MCF 10A (cell line): ENCODE results near the gene RABAC1. TPM values are rescaled to one million over a fixed set of nuclear protein-coding genes. Genes with fewer than 3 reads are reported as not detected.

Experiments used
- BruUV-seq: library from RNA; stranded (reverse); fragments of 400-500 nt; replicated peaks from 2 replicates; lab custom pipeline; 2021; lab: Mats Ljungman, UMichigan
- CTCF ChIA-PET: fragments of 300-600 bp; sonication (Branson Sonifier 250); formaldehyde crosslinking; extraction: SDS; loops from one replicate; lab custom pipeline; 2021; ENCODE audit warnings: antibody characterized with exemption, inconsistent platforms; lab: Yijun Ruan, JAX
- POLR2A ChIA-PET: fragments of 300-600, 350-650 bp; sonication (Branson Sonifier 250); formaldehyde crosslinking; extraction: SDS; loops from one replicate; lab custom pipeline; 2020; ENCODE audit warnings: antibody characterized with exemption, inconsistent platforms; lab: Yijun Ruan, JAX
- DNase-seq: peaks from one replicate; pipeline ENCODE4 v3.0.0-alpha.2; 2018; ENCODE audit not compliant: unreplicated experiment
- H3K27ac Mint-ChIP-seq: one replicate; pipeline ENCODE4 v1.8.0; 2022; ENCODE audit warnings: mild to moderate bottlenecking, low read depth, mixed read lengths; ENCODE audit not compliant: unreplicated experiment
- H3K27me3 Mint-ChIP-seq: one replicate; pipeline ENCODE4 v1.8.0; 2022; ENCODE audit warnings: mixed read lengths; ENCODE audit not compliant: insufficient read depth, unreplicated experiment
- H3K36me3 Mint-ChIP-seq: one replicate; pipeline ENCODE4 v1.8.0; 2022; ENCODE audit warnings: mild to moderate bottlenecking, moderate library complexity, mixed read lengths; ENCODE audit not compliant: insufficient read depth, unreplicated experiment
- H3K4me1 Mint-ChIP-seq: one replicate; pipeline ENCODE4 v1.8.0; 2022; ENCODE audit warnings: mixed read lengths; ENCODE audit not compliant: insufficient read depth, unreplicated experiment
- H3K4me3 Mint-ChIP-seq: one replicate; pipeline ENCODE4 v1.8.0; 2022; ENCODE audit warnings: mild to moderate bottlenecking, moderate library complexity, mixed read lengths; ENCODE audit not compliant: unreplicated experiment
- H3K9me3 Mint-ChIP-seq: one replicate; pipeline ENCODE4 v1.8.0; 2022; ENCODE audit warnings: mixed read lengths; ENCODE audit not compliant: unreplicated experiment
- intact Hi-C: fragments of 100-400 bp; cut with micrococcal nuclease; formaldehyde crosslinking; loops from 2 replicates; pipeline ENCODE4 v1.14.1; 2022
- total RNA-seq: library from RNA; stranded (reverse); gene quantifications from 2 replicates; pipeline ENCODE4 v1.2.3, GENCODE V29; 2022
- TF ChIP-seq, protein P1 (sequence below): fragments of 200-600 bp; IDR thresholded peaks from one replicate; pipeline ENCODE4 v1.8.0; 2022; ENCODE audit warnings: antibody characterized with exemption, mild to moderate bottlenecking; ENCODE audit not compliant: unreplicated experiment

Gene RABAC1
- total RNA-seq, 1 experiment from 2014 or later: 75.4 TPM

DNA sequence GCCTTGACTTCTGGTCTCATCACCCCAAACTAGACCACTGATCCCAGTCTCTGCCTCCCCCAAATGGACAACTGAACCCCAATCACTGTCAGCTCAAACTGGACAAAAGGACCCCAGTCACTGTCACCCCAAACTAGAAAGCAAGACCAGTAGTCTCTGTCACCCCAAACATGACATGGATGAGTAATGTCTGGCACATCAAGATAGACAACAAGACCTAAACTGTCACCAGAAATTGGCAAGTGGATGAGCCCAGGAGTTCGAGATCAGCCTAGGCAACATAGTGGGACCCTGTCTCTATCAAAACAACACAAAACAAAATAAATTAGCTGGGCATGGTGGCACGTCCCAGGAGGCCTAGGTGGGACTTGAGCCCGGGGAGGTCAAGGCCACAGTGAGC is 12.0 kb downstream of the RABAC1 start:
- H3K27me3 Mint-ChIP-seq: no peaks in the 10 kb centered on the region
- no peak for DNase-seq
- TF ChIP-seq, protein P1, sequence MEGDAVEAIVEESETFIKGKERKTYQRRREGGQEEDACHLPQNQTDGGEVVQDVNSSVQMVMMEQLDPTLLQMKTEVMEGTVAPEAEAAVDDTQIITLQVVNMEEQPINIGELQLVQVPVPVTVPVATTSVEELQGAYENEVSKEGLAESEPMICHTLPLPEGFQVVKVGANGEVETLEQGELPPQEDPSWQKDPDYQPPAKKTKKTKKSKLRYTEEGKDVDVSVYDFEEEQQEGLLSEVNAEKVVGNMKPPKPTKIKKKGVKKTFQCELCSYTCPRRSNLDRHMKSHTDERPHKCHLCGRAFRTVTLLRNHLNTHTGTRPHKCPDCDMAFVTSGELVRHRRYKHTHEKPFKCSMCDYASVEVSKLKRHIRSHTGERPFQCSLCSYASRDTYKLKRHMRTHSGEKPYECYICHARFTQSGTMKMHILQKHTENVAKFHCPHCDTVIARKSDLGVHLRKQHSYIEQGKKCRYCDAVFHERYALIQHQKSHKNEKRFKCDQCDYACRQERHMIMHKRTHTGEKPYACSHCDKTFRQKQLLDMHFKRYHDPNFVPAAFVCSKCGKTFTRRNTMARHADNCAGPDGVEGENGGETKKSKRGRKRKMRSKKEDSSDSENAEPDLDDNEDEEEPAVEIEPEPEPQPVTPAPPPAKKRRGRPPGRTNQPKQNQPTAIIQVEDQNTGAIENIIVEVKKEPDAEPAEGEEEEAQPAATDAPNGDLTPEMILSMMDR: no peak
- H3K9me3 Mint-ChIP-seq: no peaks in the 10 kb centered on the region
- ChIA-PET CTCF (interaction anchor here (1.1 to 1.2 kb wide), 2 partner anchors 10 to 12 kb away, joined by 3 to 4 read pairs; partner anchors contain the start of gene RABAC1), POLR2A (interaction anchor here (0.6 to 0.8 kb wide), 2 partner anchors 63 to 76 kb away, joined by 3 to 5 read pairs; no protein-coding TSS in a partner anchor)
- H3K36me3 Mint-ChIP-seq: no peaks in the 10 kb centered on the region
- H3K4me3 Mint-ChIP-seq: no peak overlapping the region
- H3K4me1 Mint-ChIP-seq: peaks cover 4% of the 10 kb centered on the region
- H3K27ac Mint-ChIP-seq: no peak overlapping the region
- intact Hi-C loops: no loop called here
- BruUV-seq: no TSS peak

DNA sequence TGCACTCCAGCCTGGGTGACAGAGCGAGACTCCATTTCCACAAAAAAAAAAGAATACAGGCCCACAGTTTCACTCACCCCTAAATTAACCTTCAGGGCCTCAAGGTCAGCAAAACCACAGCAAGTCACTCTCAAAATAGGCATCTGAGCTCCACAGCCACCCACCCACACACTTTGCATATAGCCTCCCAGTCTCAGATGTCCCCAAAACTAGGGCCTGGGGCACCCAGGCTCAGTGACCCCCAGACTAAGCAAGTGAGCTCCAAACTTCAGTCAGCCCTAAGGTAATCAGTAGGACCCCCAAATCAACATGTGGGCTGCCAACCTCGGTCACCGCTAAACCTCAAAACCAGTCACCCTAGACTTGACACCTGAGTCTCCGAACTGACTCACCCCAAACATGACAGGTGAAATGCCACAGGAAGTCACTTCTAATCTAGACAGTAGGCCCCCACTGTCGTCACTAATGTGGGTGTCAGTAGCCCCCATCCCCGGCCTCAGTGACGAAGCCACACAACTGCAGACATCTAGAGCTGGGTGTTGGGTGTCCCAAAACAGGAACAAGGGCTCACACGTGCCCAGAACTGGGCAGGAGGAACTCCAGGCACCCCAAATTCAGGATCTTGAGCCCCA is 13.9 kb downstream of the RABAC1 start:
- peaks cover 8% of the 10 kb centered on the region for H3K27me3 Mint-ChIP-seq
- ChIA-PET CTCF (interaction anchor here (0.7 to 1.7 kb wide), 6 partner anchors 11 to 89 kb away, joined by 3 to 7 read pairs (median 4); partner anchors contain the start of gene RABAC1), POLR2A (no interaction called here)
- no peaks in the 10 kb centered on the region for H3K9me3 Mint-ChIP-seq
- no peak overlapping the region for H3K27ac Mint-ChIP-seq
- H3K36me3 Mint-ChIP-seq: no peaks in the 10 kb centered on the region
- DNase-seq: no peak
- no TSS peak for BruUV-seq
- TF ChIP-seq, protein P1: no peak
- intact Hi-C loops: no loop called here
- no peaks in the 10 kb centered on the region for H3K4me1 Mint-ChIP-seq
- no peak overlapping the region for H3K4me3 Mint-ChIP-seq

DNA sequence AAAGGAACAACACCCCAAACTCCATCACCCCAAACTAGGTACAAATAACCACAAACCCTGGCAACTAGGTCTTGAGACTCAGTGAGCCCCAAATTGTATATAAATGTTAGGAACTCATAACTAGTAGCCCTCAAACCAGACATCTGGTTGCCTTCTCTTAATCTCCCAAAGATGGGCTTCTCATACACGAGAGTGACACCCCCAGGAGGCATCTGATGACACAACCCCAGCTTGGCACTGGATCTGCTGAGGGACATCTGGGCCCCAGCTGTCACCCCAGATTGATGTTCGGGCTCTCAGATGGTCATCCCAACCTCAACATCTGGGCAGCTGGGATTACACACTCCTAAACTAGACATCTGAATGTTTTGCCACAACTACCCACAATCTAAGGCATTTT is 14.8 kb downstream of the RABAC1 start:
- H3K4me1 Mint-ChIP-seq: no peaks in the 10 kb centered on the region
- no peaks in the 10 kb centered on the region for H3K36me3 Mint-ChIP-seq
- H3K4me3 Mint-ChIP-seq: no peak overlapping the region
- BruUV-seq: no TSS peak
- ChIA-PET POLR2A (no interaction called here), CTCF (interaction anchor here (0.9 to 1.7 kb wide), 4 partner anchors 14 to 90 kb away, joined by 3 to 7 read pairs (median 4); partner anchors contain the start of gene RABAC1)
- H3K27ac Mint-ChIP-seq: no peak overlapping the region
- peaks cover 8% of the 10 kb centered on the region for H3K27me3 Mint-ChIP-seq
- no peaks in the 10 kb centered on the region for H3K9me3 Mint-ChIP-seq
- TF ChIP-seq, protein P1: no peak
- intact Hi-C loops: no loop called here
- DNase-seq: no peak

DNA sequence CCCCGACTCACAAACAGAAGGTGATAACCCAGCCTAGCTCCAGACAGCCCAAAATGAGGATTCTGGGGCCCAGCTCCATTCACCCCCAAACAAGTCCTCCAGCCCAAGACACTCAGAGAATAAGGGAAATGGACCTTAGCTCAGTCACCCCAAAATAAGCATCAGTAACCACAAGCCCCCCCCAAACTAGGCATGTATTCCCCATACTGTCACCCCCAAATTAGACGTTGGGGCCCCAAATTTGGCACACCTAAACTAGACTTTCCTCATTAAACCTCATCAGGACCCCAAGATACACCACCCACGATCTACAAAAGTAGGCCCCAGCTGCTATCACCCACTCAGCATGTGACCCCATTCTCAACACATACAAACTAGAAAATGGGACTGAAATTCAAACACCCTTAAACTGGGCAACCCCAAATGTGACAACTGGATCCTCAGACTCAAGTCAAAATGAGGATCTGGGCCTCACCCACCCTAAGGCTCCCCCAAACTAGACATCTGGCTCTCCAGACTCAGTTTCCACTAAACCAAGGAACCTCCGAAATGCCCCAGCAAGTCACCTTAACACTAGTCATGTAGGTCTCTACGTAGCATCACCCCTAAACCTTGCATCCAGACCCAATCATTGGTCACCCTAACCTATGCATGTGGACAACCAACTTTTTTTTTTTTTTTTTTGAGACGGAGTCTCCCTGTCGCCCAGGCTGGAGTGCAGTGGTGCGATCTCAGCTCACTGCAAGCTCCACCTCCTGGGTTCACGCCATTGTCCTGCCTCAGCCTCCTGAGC is 17.5 kb downstream of the RABAC1 start:
- TF ChIP-seq, protein P1: no peak
- Mint-ChIP-seq H3K27me3 (peaks cover 14% of the 10 kb centered on the region), H3K4me1 (peaks cover 3% of the 10 kb centered on the region), H3K4me3 (peak overlapping the region; percentile 23), H3K9me3 (no peaks in the 10 kb centered on the region), H3K27ac (no peak overlapping the region), H3K36me3 (no peaks in the 10 kb centered on the region)
- CTCF ChIA-PET: interaction anchor here (0.6 to 0.9 kb wide), 2 partner anchors 10 to 93 kb away, joined by 3 to 6 read pairs; no protein-coding TSS in a partner anchor
- POLR2A ChIA-PET: interaction anchor here (0.7 kb wide), 1 partner anchor 410 kb away, joined by 3 read pairs; no protein-coding TSS in a partner anchor
- DNase-seq: no peak
- intact Hi-C loops: no loop called here
- no TSS peak for BruUV-seq
